HEK293T (cell line): ENCODE results near the gene IRAK2.

ENCODE experiments used
- ELF4 ChIP-seq: fragments of 450-650 bp; IDR thresholded peaks from 2 replicates; pipeline ENCODE4 v1.6.1; 2017; ENCODE audit warnings: antibody characterized with exemption
- FOXA1 ChIP-seq: fragments of 450-650 bp; IDR thresholded peaks from 2 replicates; pipeline ENCODE4 v1.6.1; 2016; ENCODE audit warnings: mild to moderate bottlenecking
- FOXK2 ChIP-seq: fragments of 450-650 bp; IDR thresholded peaks from 2 replicates; pipeline ENCODE4 v1.6.1; 2016; ENCODE audit warnings: mild to moderate bottlenecking
- FOXM1 ChIP-seq: fragments of 450-650 bp; IDR thresholded peaks from 2 replicates; pipeline ENCODE4 v1.6.1; 2017; ENCODE audit warnings: mild to moderate bottlenecking, borderline replicate concordance
- PKNOX1 ChIP-seq: fragments of 450-650 bp; IDR thresholded peaks from 2 replicates; pipeline ENCODE4 v1.6.1; 2016
- SP1 ChIP-seq: fragments of 450-650 bp; IDR thresholded peaks from 2 replicates; pipeline ENCODE4 v1.6.1; 2017
- ZNF384 ChIP-seq: fragments of 450-650 bp; IDR thresholded peaks from 2 replicates; pipeline ENCODE4 v1.6.1; 2016

GRCh38 chr3:10272977-10273376 lies 108.3 kb downstream of the IRAK2 start:
- TF ChIP-seq ELF4, result no peak
- no peak for TF ChIP-seq PKNOX1
- no peak for TF ChIP-seq FOXM1
- TF ChIP-seq FOXA1, result no peak
- no peak for TF ChIP-seq FOXK2
- no peak for TF ChIP-seq ZNF384
- no peak for TF ChIP-seq SP1
